ENCODE measurements around the gene ARHGAP36. TPM values are rescaled to one million over a fixed set of nuclear protein-coding genes. Genes with fewer than 3 reads are reported as not detected.

The ARHGAP36 gene
- total RNA-seq, 1 donor: not detected

- DNase-seq (ENCODE audit: insufficient read length, low spot score, missing footprints): no peak
- Histone ChIP-seq H3K4me3 (ENCODE audit: insufficient read depth, low read length) (no peak overlapping the region), H3K4me1 (ENCODE audit: insufficient read depth, low read length) (no peaks in the 10 kb centered on the region), H3K79me2 (ENCODE audit: insufficient read depth, low read length) (no peaks in the 10 kb centered on the region), H2AFZ (ENCODE audit: low read length) (no peak overlapping the region), H3K27me3 (ENCODE audit: insufficient read depth, low read length) (peaks cover 12% of the 10 kb centered on the region), H4K20me1 (ENCODE audit: insufficient read depth, low read length) (no peaks in the 10 kb centered on the region), H3K36me3 (ENCODE audit: insufficient read depth, low read length) (no peaks in the 10 kb centered on the region), H3K9me3 (ENCODE audit: low read depth, low read length) (no peaks in the 10 kb centered on the region), H3K4me2 (ENCODE audit: insufficient read depth, low read length) (no peak overlapping the region), H3K27ac (ENCODE audit: low read depth, low read length) (no peak overlapping the region)
- TF ChIP-seq, protein P1, sequence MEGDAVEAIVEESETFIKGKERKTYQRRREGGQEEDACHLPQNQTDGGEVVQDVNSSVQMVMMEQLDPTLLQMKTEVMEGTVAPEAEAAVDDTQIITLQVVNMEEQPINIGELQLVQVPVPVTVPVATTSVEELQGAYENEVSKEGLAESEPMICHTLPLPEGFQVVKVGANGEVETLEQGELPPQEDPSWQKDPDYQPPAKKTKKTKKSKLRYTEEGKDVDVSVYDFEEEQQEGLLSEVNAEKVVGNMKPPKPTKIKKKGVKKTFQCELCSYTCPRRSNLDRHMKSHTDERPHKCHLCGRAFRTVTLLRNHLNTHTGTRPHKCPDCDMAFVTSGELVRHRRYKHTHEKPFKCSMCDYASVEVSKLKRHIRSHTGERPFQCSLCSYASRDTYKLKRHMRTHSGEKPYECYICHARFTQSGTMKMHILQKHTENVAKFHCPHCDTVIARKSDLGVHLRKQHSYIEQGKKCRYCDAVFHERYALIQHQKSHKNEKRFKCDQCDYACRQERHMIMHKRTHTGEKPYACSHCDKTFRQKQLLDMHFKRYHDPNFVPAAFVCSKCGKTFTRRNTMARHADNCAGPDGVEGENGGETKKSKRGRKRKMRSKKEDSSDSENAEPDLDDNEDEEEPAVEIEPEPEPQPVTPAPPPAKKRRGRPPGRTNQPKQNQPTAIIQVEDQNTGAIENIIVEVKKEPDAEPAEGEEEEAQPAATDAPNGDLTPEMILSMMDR (IDR thresholded peaks at IDR 0.05; ENCODE audit: extremely low read depth, low read depth, low read length): no peak
Measured at GRCh38 chrX:131046596-131046995, 11.6 kb upstream of the ARHGAP36 start.

DNA sequence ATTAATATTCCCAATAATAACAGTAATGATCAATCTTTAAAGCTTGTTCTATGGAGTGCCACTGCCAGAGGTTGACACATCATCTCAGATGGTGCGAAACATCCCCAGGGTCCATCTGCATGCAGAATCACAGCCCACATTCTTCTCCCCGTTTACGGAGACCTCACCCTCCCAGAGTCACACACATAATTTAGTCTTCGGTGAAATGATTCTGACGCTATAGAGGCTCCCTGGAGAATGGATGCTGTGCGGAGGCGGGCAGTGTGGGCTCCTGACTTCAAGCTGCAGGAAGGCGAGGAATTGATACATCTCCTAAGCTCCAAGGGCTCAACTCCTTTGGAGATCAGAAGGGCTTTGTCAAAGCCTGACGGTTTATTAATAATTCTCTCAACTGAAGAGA, 11.0 kb upstream of the ARHGAP36 start:
- H3K36me3 ChIP-seq (ENCODE audit: insufficient read depth, low read length): no peaks in the 10 kb centered on the region
- DNase-seq (ENCODE audit: insufficient read length, low spot score, missing footprints): no peak

GRCh38 chrX:131053076-131053475, 5.1 kb upstream of the ARHGAP36 start:
- no peak overlapping the region for H3K4me2 ChIP-seq (ENCODE audit: insufficient read depth, low read length)
- H2AFZ ChIP-seq (ENCODE audit: low read length): no peak overlapping the region
- TF ChIP-seq, protein P1 (IDR thresholded peaks at IDR 0.05; ENCODE audit: extremely low read depth, low read depth, low read length): no peak
- H3K27me3 ChIP-seq (ENCODE audit: insufficient read depth, low read length): peaks cover 4% of the 10 kb centered on the region
- H3K4me3 ChIP-seq (ENCODE audit: insufficient read depth, low read length): no peak overlapping the region
- no peak for DNase-seq (ENCODE audit: insufficient read length, low spot score, missing footprints)
- no peak overlapping the region for H3K27ac ChIP-seq (ENCODE audit: low read depth, low read length)
- H3K79me2 ChIP-seq (ENCODE audit: insufficient read depth, low read length): no peaks in the 10 kb centered on the region
- no peaks in the 10 kb centered on the region for H4K20me1 ChIP-seq (ENCODE audit: insufficient read depth, low read length)
- H3K9me3 ChIP-seq (ENCODE audit: low read depth, low read length): no peaks in the 10 kb centered on the region
- no peaks in the 10 kb centered on the region for H3K4me1 ChIP-seq (ENCODE audit: insufficient read depth, low read length)
- H3K36me3 ChIP-seq (ENCODE audit: insufficient read depth, low read length): no peaks in the 10 kb centered on the region

More for the DNA sequence above, 11.0 kb upstream of the ARHGAP36 start:
- no peak overlapping the region for H3K27ac ChIP-seq (ENCODE audit: low read depth, low read length)
- peaks cover 12% of the 10 kb centered on the region for H3K27me3 ChIP-seq (ENCODE audit: insufficient read depth, low read length)
- no peaks in the 10 kb centered on the region for H3K9me3 ChIP-seq (ENCODE audit: low read depth, low read length)
- no peaks in the 10 kb centered on the region for H3K79me2 ChIP-seq (ENCODE audit: insufficient read depth, low read length)
- no peak overlapping the region for H3K4me3 ChIP-seq (ENCODE audit: insufficient read depth, low read length)
- H4K20me1 ChIP-seq (ENCODE audit: insufficient read depth, low read length): no peaks in the 10 kb centered on the region
- no peak overlapping the region for H3K4me2 ChIP-seq (ENCODE audit: insufficient read depth, low read length)
- no peaks in the 10 kb centered on the region for H3K4me1 ChIP-seq (ENCODE audit: insufficient read depth, low read length)
- TF ChIP-seq, protein P1 (IDR thresholded peaks at IDR 0.05; ENCODE audit: extremely low read depth, low read depth, low read length): no peak
- no peak overlapping the region for H2AFZ ChIP-seq (ENCODE audit: low read length)

DNA sequence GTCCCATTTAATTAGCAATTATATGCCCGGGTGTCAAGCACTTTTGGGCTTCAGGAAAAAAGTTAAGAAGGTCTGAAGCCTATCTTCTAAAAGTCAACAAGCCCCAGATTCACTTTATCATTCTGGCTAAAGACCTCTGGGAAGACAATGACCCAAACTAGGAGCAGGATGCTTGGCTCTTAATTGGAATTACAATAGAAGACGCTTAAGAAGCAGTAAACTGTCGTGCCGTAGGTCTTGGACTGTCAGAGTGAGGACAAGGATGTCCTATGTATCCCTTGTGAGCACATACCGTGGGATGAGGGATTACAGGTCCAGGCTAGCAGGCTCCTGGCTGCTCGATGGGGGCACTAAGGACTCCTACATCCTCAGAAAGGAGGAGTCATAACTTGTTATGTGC, 3.2 kb upstream of the ARHGAP36 start:
- no peak for DNase-seq (ENCODE audit: insufficient read length, low spot score, missing footprints)
- Histone ChIP-seq H2AFZ (ENCODE audit: low read length) (no peak overlapping the region), H3K4me3 (ENCODE audit: insufficient read depth, low read length) (no peak overlapping the region), H4K20me1 (ENCODE audit: insufficient read depth, low read length) (no peaks in the 10 kb centered on the region), H3K4me2 (ENCODE audit: insufficient read depth, low read length) (no peak overlapping the region), H3K27me3 (ENCODE audit: insufficient read depth, low read length) (peaks cover 5% of the 10 kb centered on the region), H3K4me1 (ENCODE audit: insufficient read depth, low read length) (no peaks in the 10 kb centered on the region), H3K9me3 (ENCODE audit: low read depth, low read length) (no peaks in the 10 kb centered on the region), H3K36me3 (ENCODE audit: insufficient read depth, low read length) (no peaks in the 10 kb centered on the region), H3K27ac (ENCODE audit: low read depth, low read length) (no peak overlapping the region), H3K79me2 (ENCODE audit: insufficient read depth, low read length) (no peaks in the 10 kb centered on the region)
- TF ChIP-seq, protein P1 (IDR thresholded peaks at IDR 0.05; ENCODE audit: extremely low read depth, low read depth, low read length): no peak

All from osteoblast (primary cell).